ENCODE results near the gene SPG11.
"Not testable (repeated sequence)": the region's sequence is repeated elsewhere in the genome, so short reads cannot be mapped to it uniquely, and the experiment has no call there.

Gene SPG11

DNA sequence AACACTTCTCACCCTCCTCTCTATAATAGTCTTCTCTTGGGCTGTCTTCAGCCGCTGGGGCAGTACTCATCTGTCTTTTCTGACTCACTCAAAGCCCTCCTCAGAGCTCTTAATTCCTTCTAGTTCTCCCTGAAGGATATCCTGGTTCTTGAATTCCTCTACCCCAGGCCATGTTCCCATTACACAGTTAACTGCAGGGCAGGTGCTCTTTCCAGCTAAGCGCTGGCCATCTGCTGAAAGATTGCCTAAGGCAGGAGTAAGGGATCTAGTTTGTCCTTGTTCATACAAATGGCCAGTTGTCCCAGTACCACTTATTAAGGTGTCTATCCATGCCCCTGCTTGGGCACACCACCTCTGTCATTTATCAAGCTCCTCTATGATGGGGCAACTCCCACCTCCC lies 10.2 kb upstream of the SPG11 start:
- no peak for DNase-seq

DNA sequence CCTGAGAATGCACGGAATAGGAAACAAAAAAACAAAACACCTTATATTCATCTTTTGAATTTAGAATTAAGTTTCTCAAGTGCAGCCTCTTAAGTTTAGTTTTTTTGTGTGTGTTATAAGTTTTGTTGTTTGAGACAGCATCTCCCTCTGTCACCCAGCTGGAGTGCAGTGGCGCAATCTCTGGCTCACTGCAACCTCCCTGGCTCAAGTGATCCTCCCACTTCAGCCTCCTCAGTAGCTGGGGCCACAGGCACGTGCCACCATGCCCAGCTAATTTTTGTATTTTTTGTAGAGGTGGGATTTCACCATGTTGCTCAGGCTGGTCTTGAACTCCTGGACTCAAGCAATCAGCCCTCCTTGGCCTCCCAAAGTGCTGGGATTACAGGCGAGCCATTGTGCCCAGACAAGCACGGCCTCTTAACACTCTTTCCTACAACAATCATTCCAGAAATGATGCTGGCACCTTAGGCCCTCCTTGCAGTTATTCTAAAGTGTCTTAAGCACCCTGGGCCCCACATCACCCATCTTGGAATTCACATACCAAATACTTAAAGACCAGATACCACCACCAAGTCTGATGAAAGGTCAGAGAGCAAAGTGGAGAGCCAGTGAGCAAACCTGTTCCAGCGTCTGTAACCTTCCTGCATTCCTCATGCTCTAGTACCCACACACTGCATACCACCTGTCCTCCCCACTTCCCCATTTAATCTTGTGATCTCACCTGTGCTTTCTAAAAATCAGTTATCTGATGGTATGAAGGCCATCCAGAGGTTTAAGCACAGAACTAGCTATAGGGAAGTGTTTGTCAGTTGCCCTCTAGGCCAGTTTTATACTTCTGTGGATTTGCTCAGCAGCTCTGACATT lies 6.9 kb upstream of the SPG11 start:
- no peak for DNase-seq

GRCh38 chr15:44668921-44669320 lies 5.5 kb upstream of the SPG11 start:
- no peak for DNase-seq

GRCh38 chr15:44667039-44667360 lies 3.5 kb upstream of the SPG11 start:
- no peak for DNase-seq

GRCh38 chr15:44666210-44667038 lies 3.0 kb upstream of the SPG11 start:
- peak; percentile 56 for DNase-seq

DNA sequence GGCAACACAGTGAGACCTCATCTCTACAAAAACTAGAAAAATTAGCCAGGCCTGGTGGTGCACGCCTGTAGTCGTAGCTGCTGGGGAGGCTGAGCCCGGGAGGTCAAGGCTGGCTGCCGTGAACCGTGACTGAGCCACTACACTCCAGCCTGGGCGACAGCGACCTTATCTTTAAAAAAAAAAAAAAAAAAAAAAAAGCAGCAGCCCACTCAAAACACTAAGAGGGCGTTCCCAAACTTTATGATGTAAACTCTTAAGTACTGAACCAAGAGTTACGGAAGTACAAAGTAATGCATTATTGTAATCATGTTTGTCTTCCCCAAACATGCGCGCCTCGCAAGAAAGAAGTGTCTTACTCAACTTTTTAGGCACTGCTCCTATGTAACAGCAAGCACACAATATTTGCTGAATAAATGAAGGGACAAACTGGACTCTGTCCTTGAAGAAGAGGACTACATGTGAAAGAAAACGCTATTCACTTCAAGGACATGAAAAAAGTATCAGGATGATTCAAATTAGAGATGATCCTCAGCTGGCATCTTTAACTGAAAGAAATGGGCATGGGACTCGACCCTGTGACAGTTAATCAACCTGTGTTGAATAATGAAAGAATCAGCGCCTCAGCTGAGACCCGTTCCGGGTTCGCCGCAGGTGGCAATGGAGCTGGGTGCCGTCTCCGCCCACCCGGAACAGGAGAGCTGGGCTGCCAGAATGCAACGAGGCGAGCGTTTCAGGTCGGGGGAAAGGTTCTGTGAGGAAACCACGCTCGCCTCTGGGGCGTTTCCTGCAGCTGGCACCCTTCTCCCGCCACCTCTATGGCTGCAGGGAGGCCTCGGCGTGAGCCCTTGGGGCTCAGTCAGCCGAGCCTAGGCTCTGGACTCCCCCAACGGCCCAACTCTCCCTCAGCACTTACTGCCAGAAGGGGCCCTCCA lies 718 bp downstream of the SPG11 start:
- peak; percentile 85 for DNase-seq

- DNase-seq, result no peak
Measured at GRCh38 chr15:44661576-44661975, 1.9 kb downstream of the SPG11 start.

DNA sequence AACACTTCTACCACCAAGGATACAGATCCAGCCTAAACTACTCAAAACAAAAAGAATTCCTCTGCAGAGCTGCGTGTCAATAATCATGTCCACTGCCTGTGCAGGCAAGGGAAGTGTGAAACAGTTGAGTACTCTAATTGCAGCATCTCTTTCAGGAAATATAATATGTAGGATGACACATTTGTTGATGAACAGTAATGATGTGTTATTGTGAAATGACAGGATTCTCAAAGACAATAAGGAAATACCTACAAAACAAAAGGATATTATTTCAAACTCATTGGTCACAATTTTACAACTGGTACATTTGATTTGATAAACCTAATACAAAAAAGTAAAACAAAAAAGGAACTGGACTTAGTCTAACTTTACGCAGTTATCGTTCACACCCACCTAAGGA lies 4.4 kb downstream of the SPG11 start:
- DNase-seq, result no peak

GRCh38 chr15:44657378-44657777 lies 6.1 kb downstream of the SPG11 start:
- DNase-seq, result no peak

DNA sequence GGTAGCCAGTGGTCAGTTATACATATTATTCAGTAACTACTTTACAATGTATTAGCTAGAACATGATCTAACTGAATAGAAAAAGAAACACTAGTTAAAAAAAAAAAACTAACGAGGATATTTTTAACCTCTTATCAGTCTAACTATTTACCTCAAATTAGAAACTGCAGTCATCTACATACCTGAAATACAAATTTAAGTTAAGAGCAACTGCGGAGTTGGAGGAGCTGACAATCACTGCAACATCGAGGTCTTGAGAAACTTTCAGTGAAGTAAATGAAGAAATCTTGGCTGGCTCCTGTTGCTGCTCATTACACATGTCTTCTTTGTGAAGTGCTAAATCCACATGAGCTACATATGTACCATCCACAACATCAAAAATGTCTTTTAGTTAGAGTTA lies 6.5 kb downstream of the SPG11 start:
- no peak for DNase-seq

GRCh38 chr15:44656298-44656697 lies 7.2 kb downstream of the SPG11 start:
- DNase-seq, result no peak

- DNase-seq, result no peak
Measured at GRCh38 chr15:44654858-44655257, 8.6 kb downstream of the SPG11 start.

GRCh38 chr15:44647637-44648036 lies 15.8 kb downstream of the SPG11 start:
- no peak for DNase-seq

DNA sequence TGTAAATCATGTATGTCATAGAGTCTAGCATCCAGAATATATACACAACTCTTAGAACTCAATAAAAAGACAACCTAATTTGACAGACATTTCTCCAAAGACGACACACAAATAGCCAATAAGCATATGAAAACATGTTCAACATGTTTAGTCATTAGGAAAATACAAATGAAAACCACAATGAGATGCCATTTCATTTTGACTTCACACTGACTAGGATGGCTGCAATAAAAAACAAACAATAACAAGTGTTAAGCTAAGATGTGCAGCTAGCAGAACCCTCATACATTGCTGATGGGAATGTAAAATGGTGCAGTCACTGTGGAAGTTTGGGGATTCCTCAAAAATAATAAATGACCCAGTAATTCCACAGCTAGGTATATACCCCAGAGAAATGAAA lies 16.4 kb downstream of the SPG11 start:
- no peak for DNase-seq

DNA sequence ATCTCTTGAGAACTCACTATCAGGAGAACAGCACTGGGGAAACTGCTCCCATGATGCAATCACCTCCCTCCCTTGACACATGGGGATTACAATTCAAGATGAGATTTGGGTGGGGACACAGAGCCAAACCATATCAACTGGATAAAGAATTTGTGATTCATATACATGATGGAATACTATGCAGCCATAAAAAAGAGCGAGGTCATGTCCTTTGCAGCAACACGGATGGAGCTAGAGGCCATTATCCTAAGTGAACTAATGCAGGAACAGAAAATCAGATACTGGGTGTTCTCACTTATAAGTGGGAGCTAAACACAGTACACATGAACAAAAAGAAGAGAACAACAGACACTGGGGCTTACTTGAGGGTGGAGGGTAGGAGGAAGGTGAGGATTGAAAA lies 17.0 kb downstream of the SPG11 start:
- no peak for DNase-seq

- DNase-seq, result no peak
Measured at GRCh38 chr15:44641651-44642050, 21.8 kb downstream of the SPG11 start.

DNA sequence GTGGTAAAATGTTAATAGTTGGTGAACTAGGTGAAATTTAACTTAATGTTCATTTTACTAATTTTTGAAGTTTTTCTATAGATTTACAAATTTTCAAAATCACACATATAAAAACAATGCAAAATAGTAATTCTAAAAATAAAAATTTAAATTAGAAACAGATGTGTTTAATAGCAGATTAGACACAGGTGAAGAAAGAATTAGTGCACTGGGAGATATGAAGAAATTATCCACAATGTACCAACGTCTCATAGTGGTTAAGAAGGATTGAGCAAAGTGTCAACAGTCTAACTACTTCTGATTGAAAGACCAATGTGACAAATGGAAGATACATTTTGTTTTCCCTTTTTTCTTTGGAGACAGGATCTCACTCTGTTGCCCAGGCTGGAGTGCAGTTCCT lies 26.5 kb downstream of the SPG11 start:
- DNase-seq, result no peak

DNA sequence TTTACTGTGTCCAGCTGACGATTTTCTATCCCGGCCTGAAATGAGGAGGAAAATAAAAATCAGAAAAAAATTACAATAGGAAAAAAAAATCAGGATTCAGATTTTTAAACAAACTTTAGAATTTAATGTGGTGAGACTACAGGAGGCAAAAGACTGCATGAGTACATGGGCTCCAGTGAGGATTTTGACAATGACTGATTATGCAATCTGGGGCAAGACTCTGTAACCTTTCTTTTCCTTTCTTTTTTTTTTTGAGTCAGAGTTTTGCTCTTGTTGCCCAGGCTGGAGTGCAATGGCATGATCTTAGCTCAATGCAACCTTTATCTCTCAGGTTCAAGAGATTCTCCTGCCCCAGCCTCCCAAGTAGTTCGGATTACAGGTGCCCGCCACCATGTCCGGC lies 29.9 kb downstream of the SPG11 start:
- DNase-seq, result no peak

DNA sequence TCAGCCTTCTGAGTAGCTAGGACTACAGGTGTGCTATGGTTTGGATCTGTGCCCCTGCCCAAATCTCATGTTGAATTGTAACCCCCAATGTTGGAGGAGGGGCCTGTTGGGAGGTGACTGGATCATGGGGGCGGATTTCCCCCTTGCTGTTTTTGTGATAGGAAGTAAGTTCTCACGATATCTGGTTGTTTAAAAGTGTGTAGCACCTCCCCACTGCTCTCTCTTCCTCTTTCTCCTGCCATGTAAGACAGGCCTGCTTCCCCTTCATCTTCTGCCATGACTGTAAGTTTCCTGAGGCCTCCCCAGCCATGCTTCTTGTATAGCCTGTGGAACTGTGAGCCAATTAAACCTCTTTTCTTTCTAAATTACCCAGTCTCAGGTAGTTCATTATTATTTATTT lies 38.2 kb downstream of the SPG11 start:
- DNase-seq, result not testable (repeated sequence)

DNA sequence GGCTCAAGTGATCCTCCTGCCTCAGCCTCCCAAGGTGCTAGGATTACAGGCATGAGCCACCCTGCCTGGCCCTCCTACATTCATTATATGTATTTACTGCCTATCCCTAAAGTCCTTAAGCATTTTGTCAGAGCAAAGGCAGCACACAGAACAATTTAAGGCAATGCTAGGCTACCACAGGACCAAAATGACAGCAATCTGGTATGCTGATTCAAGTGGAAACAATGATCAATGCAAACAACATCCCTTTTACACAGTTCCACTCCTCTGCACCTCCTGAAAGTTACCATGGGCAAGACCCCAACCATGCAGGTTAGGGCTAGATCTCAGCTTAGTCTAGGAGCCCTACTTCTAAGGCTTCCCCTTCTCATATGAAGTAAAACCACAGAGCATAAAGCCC lies 40.3 kb downstream of the SPG11 start:
- DNase-seq, result no peak

GRCh38 chr15:44620081-44620480 lies 43.4 kb downstream of the SPG11 start:
- no peak for DNase-seq

- DNase-seq, result no peak
Measured at GRCh38 chr15:44616974-44617373, 46.5 kb downstream of the SPG11 start.

- no peak for DNase-seq
Measured at GRCh38 chr15:44606740-44607139, 56.7 kb downstream of the SPG11 start.

All from CD4-positive, alpha-beta T cell treated with Interleukin-4 for 4 hours (primary cell).